ENCODE data around the gene ADD1.

ADD1 gene

DNA sequence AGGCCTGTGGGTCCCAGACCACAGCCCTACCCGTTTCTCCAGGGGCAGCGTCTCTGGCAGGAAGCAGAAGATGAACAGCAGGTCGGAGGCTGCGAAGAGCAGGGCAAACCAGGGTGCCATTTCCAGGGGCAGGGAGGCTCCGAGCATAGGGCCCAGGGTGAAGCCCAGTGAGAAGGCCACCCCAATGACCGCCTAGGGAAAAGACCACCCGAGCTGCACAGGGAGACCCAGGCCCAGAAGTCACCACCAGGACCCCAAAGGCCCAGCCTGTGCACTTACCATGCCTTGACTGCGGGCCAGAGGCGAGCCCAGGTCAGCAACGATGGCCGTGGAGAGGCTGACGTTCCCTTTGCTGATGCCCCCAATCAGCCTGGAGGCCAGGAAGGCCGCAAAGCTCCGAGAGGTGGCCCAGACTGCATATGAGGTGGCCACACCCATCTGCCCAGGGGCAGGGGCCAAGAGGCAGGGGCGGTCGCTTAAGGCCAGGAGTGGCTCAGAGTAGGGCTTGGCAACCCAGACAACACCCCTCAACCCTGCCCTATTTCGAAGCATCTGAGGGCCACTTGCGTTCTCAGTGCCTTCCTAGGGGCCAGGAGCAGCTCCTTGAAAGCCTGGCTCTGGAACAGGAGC lies 88.8 kb downstream of the ADD1 start:
- DNase-seq, result no peak
- Histone ChIP-seq H3K4me1 (peaks cover 16% of the 10 kb centered on the region), H3K4me3 (ENCODE audit: low read depth, low read length) (no peak overlapping the region), H3K9me3 (no peaks in the 10 kb centered on the region), H3K36me3 (peaks cover 40% of the 10 kb centered on the region), H3K27me3 (no peaks in the 10 kb centered on the region)
- TF ChIP-seq CTCF (IDR thresholded peaks at IDR 0.05; ENCODE audit: low read depth, low read length), result no peak

- Histone ChIP-seq H3K9me3 (no peaks in the 10 kb centered on the region), H3K27me3 (no peaks in the 10 kb centered on the region), H3K4me1 (peaks cover 22% of the 10 kb centered on the region), H3K4me3 (ENCODE audit: low read depth, low read length) (peak overlapping the region; percentile 64), H3K36me3 (peaks cover 47% of the 10 kb centered on the region)
- no peak for TF ChIP-seq CTCF (IDR thresholded peaks at IDR 0.05; ENCODE audit: low read depth, low read length)
- DNase-seq, result no peak
Observed at GRCh38 chr4:2932951-2933565, 89.4 kb downstream of the ADD1 start.

GRCh38 chr4:2933566-2934076 lies 90.0 kb downstream of the ADD1 start:
- Histone ChIP-seq H3K36me3 (peaks cover 50% of the 10 kb centered on the region), H3K27me3 (no peaks in the 10 kb centered on the region), H3K9me3 (no peaks in the 10 kb centered on the region), H3K4me3 (ENCODE audit: low read depth, low read length) (peak overlapping the region; percentile 64), H3K4me1 (peaks cover 23% of the 10 kb centered on the region)
- TF ChIP-seq CTCF (IDR thresholded peaks at IDR 0.05; ENCODE audit: low read depth, low read length), result no peak
- no peak for DNase-seq

- Histone ChIP-seq H3K36me3 (peaks cover 50% of the 10 kb centered on the region), H3K4me1 (peaks cover 23% of the 10 kb centered on the region)
- DNase-seq, result no peak
Observed at GRCh38 chr4:2934077-2934812, 90.6 kb downstream of the ADD1 start.

DNA sequence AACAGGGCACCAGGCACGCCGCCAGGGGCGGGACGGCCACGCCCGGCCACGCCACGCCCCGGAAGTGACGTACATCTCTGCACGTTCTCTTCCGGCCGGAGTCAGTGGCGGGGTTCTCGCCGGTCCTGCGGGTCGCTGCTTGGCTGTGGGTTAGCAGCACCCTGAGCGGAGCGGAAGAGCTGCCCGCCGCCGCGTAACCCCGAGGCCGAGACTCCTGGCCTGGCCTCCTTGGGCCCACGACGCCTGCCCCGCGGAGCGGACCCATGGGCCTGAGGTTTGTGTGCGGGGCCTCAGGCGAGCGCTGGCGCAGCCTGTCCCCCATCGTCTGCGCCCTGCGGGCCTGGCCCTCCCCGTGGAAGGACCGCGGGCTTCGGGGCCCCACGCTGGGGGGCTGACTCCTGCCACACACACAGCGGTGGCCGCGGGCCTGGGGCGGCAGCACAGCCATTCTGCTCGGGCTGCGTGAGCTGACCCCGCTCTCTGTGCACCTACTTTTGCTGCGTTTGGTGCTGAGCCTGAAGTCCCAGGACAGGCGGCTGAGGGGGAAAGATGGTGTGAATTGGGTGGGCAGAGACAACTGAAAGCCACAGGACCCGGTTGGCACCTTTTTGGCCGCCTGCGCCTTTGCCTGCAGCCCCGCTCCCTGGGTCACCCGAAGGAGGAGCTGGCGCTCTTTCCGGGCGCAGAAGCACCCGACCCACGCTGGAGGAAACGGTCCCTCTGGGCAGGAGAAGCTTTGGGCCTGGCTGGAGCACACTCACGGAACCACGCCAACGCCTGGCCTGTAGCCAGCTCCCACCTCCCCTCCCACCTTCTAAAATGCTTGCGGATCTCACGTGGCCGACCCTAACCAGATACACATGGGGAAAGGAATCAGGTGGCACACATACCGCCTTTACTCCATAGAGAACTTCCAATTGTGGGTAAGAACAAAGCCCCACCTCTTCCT lies 91.4 kb downstream of the ADD1 start:
- Histone ChIP-seq H3K27me3 (no peaks in the 10 kb centered on the region), H3K4me1 (peaks cover 23% of the 10 kb centered on the region), H3K36me3 (peaks cover 50% of the 10 kb centered on the region), H3K9me3 (no peaks in the 10 kb centered on the region), H3K4me3 (ENCODE audit: low read depth, low read length) (peak overlapping the region; percentile 96)
- peak; percentile 99 for DNase-seq
- TF ChIP-seq CTCF (IDR thresholded peaks at IDR 0.05; ENCODE audit: low read depth, low read length), result no peak

More at GRCh38 chr4:2934077-2934812, 90.6 kb downstream of the ADD1 start:
- Histone ChIP-seq H3K27me3 (no peaks in the 10 kb centered on the region), H3K4me3 (ENCODE audit: low read depth, low read length) (peak overlapping the region; percentile 96), H3K9me3 (no peaks in the 10 kb centered on the region)
- no peak for TF ChIP-seq CTCF (IDR thresholded peaks at IDR 0.05; ENCODE audit: low read depth, low read length)
